OCI-LY3 (cell line): Measurements from ENCODE around the gene OXCT1.

Source experiments
- H2AFZ ChIP-seq: fragments of 200-600, 300-600 bp; shearing (Covaris generic); 2 replicates; pipeline ENCODE4 v1.6.0; 2014; ENCODE audit warnings: antibody characterized with exemption, low read depth, low read length
- H3K27ac ChIP-seq: fragments of 200-600, 300-600 bp; sonication (generic); 2 replicates; pipeline ENCODE4 v1.5.1; 2014; ENCODE audit warnings: mild to moderate bottlenecking, low read length, moderate library complexity, mixed read lengths
- H3K27me3 ChIP-seq: fragments of 200-600, 300-600 bp; sonication (generic); 2 replicates; pipeline ENCODE4 v1.6.1; 2014; ENCODE audit warnings: low read depth, low read length, mixed read lengths
- H3K36me3 ChIP-seq: fragments of 200-600, 300-600 bp; sonication (generic); replicated peaks from 2 replicates; pipeline ENCODE3; 2014; ENCODE audit warnings: low read depth, low read length, mixed read lengths
- H3K4me1 ChIP-seq: fragments of 300-600, 200-600 bp; sonication (generic); 2 replicates; pipeline ENCODE4 v1.6.1; 2014; ENCODE audit warnings: low read length, mixed read lengths
- H3K4me2 ChIP-seq: fragments of 200-600, 300-600 bp; sonication (generic); 2 replicates; pipeline ENCODE4 v1.6.1; 2014; ENCODE audit warnings: low read length, mixed read lengths
- H3K4me3 ChIP-seq: fragments of 300-600, 200-600 bp; sonication (generic); 2 replicates; pipeline ENCODE4 v1.5.1; 2014; ENCODE audit warnings: antibody characterized with exemption, mild to moderate bottlenecking, low read length, moderate library complexity
- H3K79me2 ChIP-seq: fragments of 300-600, 200-600 bp; shearing (Covaris generic); 2 replicates; pipeline ENCODE4 v1.6.1; 2014; ENCODE audit warnings: mild to moderate bottlenecking, low read length, mixed read lengths
- H3K9ac ChIP-seq: fragments of 300-600, 200-600 bp; shearing (Covaris generic); 2 replicates; pipeline ENCODE4 v1.6.0; 2014; ENCODE audit warnings: mild to moderate bottlenecking, low read length, moderate library complexity
- H3K9me3 ChIP-seq: fragments of 200-600, 300-600 bp; shearing (Covaris generic); 2 replicates; pipeline ENCODE4 v1.6.1; 2014; ENCODE audit warnings: low read length, mixed read lengths; ENCODE audit not compliant: insufficient read depth
- H4K20me1 ChIP-seq: fragments of 200-600, 300-600 bp; sonication (generic); 2 replicates; pipeline ENCODE4 v1.6.1; 2016; ENCODE audit warnings: low read length, mixed read lengths; ENCODE audit not compliant: insufficient read depth
- CTCF ChIP-seq: fragments of 200-600, 300-600 bp; sonication (generic); IDR thresholded peaks from 2 replicates; pipeline ENCODE4 v1.5.1; 2014; ENCODE audit warnings: antibody characterized with exemption, low read length, low read depth
- EZH2phosphoT487 ChIP-seq: fragments of 200-600 bp; shearing (Covaris generic); IDR thresholded peaks from 2 replicates; pipeline ENCODE4 v1.6.1; 2018; ENCODE audit warnings: antibody characterized with exemption, mixed run types, low read depth

The OXCT1 gene

GRCh38 chr5:41843456-41844370 lies 26.5 kb downstream of the OXCT1 start:
- Histone ChIP-seq H3K4me2 (no peak overlapping the region), H3K4me1 (peaks cover 15% of the 10 kb centered on the region), H2AFZ (no peak overlapping the region), H3K36me3 (no peaks in the 10 kb centered on the region), H3K79me2 (no peaks in the 10 kb centered on the region), H3K27ac (0 out of 2 replicates have a peak overlapping the region, but pooled peaks have one; percentile 14), H3K27me3 (no peaks in the 10 kb centered on the region), H3K9me3 (no peaks in the 10 kb centered on the region), H3K9ac (no peak overlapping the region), H3K4me3 (no peak overlapping the region), H4K20me1 (no peaks in the 10 kb centered on the region)
- TF ChIP-seq EZH2phosphoT487 (no peak), CTCF (peak; percentile 74)

- H3K4me1 ChIP-seq, result peaks cover 15% of the 10 kb centered on the region
- H3K4me3 ChIP-seq, result no peak overlapping the region
- no peak for TF ChIP-seq CTCF
- TF ChIP-seq EZH2phosphoT487, result no peak
- H3K4me2 ChIP-seq, result no peak overlapping the region
- no peaks in the 10 kb centered on the region for H3K36me3 ChIP-seq
- no peak overlapping the region for H3K27ac ChIP-seq
- no peaks in the 10 kb centered on the region for H4K20me1 ChIP-seq
- no peaks in the 10 kb centered on the region for H3K9me3 ChIP-seq
- no peak overlapping the region for H2AFZ ChIP-seq
- H3K27me3 ChIP-seq, result no peaks in the 10 kb centered on the region
- no peaks in the 10 kb centered on the region for H3K79me2 ChIP-seq
- H3K9ac ChIP-seq, result no peak overlapping the region
Measured at GRCh38 chr5:41842777-41843176, 27.4 kb downstream of the OXCT1 start.

GRCh38 chr5:41841325-41841724 lies 28.9 kb downstream of the OXCT1 start:
- Histone ChIP-seq H3K9ac (no peak overlapping the region), H3K27ac (no peak overlapping the region), H4K20me1 (no peaks in the 10 kb centered on the region), H2AFZ (no peak overlapping the region), H3K27me3 (no peaks in the 10 kb centered on the region), H3K36me3 (no peaks in the 10 kb centered on the region), H3K79me2 (no peaks in the 10 kb centered on the region), H3K4me1 (peaks cover 15% of the 10 kb centered on the region), H3K4me2 (no peak overlapping the region), H3K9me3 (no peaks in the 10 kb centered on the region), H3K4me3 (no peak overlapping the region)
- no peak for TF ChIP-seq CTCF
- no peak for TF ChIP-seq EZH2phosphoT487

- TF ChIP-seq CTCF (no peak), EZH2phosphoT487 (no peak)
- Histone ChIP-seq H3K36me3 (no peaks in the 10 kb centered on the region), H3K4me2 (no peak overlapping the region), H2AFZ (no peak overlapping the region), H3K9me3 (no peaks in the 10 kb centered on the region), H3K4me1 (peaks cover 15% of the 10 kb centered on the region), H3K27me3 (no peaks in the 10 kb centered on the region), H3K4me3 (no peak overlapping the region), H3K79me2 (no peaks in the 10 kb centered on the region), H3K9ac (no peak overlapping the region), H4K20me1 (no peaks in the 10 kb centered on the region), H3K27ac (no peak overlapping the region)
Measured at GRCh38 chr5:41840251-41840650, 30.0 kb downstream of the OXCT1 start.
